Transverse colon (tissue), 4 donors: Measurements from ENCODE around the gene KCTD21.

Source experiments
- POLR2A ChIP-seq: fragments of 450-650 bp; IDR thresholded peaks from one replicate; pipeline ENCODE4 v1.6.1; 2016; ENCODE audit warnings: antibody characterized with exemption, mild to moderate bottlenecking, moderate library complexity
- POLR2AphosphoS5 ChIP-seq, 3 donors: sonication (generic); formaldehyde crosslinking; IDR thresholded peaks; one replicate each; pipeline ENCODE4 v1.6.1; 2016; ENCODE audit warnings: antibody characterized with exemption in 3 of 3
- TF ChIP-seq, protein P1 (sequence below), 5 experiments: fragments of 200-600 bp in 3 of 5; fragments of 450-650 bp in 2 of 5; sonication (generic) in 3 of 5; IDR thresholded peaks; 1 replicate in 2 of 5; 2 replicates in 3 of 5; pipeline ENCODE4 v1.5.1; 2016 to 2017; ENCODE audit warnings: antibody characterized with exemption in 5 of 5, inconsistent platforms in 3 of 5, mild to moderate bottlenecking in 2 of 5, moderate library complexity in 1 of 5

GRCh38 chr11:78181185-78181584 lies 7.2 kb downstream of the KCTD21 start:
- no peak for TF ChIP-seq POLR2AphosphoS5 (IDR thresholded peaks at IDR 0.05)
- TF ChIP-seq, protein P1, sequence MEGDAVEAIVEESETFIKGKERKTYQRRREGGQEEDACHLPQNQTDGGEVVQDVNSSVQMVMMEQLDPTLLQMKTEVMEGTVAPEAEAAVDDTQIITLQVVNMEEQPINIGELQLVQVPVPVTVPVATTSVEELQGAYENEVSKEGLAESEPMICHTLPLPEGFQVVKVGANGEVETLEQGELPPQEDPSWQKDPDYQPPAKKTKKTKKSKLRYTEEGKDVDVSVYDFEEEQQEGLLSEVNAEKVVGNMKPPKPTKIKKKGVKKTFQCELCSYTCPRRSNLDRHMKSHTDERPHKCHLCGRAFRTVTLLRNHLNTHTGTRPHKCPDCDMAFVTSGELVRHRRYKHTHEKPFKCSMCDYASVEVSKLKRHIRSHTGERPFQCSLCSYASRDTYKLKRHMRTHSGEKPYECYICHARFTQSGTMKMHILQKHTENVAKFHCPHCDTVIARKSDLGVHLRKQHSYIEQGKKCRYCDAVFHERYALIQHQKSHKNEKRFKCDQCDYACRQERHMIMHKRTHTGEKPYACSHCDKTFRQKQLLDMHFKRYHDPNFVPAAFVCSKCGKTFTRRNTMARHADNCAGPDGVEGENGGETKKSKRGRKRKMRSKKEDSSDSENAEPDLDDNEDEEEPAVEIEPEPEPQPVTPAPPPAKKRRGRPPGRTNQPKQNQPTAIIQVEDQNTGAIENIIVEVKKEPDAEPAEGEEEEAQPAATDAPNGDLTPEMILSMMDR (IDR thresholded peaks at IDR 0.05) = no peak
- TF ChIP-seq POLR2A = no peak
